HG03103 (cell line): ENCODE results near the gene ZGRF1.

Source experiments
- ATAC-seq: cut with Tn5 transposase; IDR thresholded peaks from one replicate; pipeline ENCODE4 v1.9.1; 2021; ENCODE audit warnings: low read depth; ENCODE audit not compliant: unreplicated experiment

ZGRF1 gene

DNA sequence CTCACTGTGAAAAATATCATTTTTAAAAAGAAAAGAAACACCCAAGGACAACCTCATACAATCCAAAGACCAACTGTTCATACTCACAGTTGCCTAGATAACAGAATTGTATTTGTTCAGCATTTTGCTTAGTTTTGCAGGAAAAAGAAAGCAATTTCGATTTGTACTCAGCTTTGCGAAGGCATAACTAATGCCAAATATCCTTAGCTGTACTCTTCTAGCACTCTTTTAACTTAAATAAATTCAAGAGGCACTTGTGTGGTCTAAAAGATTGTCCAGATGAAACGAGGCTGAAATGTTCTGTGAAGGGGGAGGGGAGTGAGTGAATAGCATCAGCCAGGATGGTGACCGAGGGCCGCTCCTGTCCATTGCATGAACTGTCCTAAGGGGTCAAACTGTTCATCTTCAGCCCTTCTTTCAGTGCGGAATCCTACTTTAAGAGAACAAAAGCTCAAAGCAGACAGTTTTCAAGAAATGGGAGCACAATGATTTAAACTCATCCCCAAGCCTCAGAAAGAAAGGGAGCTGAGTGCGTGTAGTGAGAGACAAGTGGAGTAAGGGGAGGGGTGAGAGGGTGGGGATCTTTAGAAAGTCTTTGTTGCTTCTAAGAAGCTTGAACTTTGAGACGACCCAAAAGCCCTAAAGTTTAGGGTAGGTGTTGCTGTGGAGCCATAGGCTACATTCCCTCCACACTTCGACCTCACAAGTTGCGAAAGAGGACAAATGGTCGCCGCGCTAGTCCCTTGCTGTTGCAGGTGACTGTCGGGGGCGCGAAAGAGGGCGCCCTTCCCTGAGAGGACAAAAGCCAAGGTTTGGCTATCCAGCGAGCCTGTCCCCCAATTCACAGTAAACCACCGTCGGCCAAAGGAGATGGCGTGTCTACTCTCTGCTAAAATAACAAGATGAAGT, 116.8 kb downstream of the ZGRF1 start:
- no peak for ATAC-seq

DNA sequence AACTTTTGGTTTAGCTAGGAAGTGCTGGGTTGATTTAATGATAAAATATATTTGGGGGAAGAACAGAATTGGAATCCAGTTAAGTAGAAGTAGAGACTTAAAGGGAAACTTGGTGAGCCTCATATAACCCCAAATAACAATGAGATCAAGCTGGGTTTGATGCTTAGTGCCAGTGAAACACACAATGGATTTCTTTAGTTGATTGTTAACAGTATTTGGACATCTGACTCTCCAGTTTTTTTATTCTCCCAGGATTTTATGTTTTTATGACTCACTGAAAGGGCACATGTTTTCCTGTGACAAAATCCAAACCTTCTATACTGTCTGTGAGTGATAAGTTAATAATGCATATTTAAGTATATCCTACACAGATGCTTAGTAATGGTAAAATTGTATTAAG, 118.0 kb downstream of the ZGRF1 start:
- ATAC-seq = no peak

DNA sequence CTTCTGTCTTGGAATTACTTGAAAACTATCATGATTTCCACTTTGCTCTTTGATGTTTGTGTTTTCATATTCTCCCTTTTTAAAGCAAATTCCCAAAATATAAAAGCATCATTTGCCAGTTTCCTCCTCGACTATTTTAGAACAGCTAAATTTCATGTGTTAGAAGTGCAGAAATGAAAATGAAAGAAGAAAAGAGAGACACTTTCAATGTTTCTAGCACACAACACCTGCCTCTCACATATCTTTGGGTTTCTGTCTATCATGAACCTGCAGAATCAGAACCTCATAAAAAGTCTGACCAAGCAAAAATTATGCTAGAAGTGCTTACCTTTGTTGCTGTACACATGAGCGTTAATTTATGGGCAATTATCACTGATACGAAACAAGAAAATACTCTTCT, 118.8 kb downstream of the ZGRF1 start:
- ATAC-seq = no peak

- ATAC-seq = peak; percentile 21
Observed at GRCh38 chr4:112517067-112517634, 119.6 kb downstream of the ZGRF1 start.

- ATAC-seq = peak; percentile 23
Observed at GRCh38 chr4:112516471-112517066, 120.1 kb downstream of the ZGRF1 start.

DNA sequence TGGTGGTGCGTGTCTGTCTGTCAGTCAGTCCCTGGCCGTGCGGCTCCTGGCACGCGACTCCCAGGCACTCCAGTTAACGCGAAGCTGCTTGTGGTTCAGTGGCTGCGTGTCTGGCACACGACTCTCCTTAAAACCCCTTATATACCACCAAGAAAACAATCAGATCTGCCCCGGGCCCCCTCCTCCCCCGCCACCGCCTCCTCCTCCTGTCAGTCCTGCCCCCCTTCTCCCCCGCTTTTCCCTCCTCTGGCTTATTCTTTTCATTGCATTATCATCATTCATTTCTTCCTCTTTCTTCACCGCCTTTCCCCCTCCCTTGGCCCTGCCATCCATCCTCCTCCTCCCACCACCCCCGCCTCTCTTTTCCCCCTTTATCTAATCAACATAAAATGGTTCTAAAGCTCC, 120.6 kb downstream of the ZGRF1 start, which contains the start of gene NEUROG2:
Gene NEUROG2, minus strand, starts transcription at position 115 of the 405 bp plus-strand sequence. CDS start 705 bp downstream, outside the sequence.
- ATAC-seq = no peak

GRCh38 chr4:112515198-112516065, 121.3 kb downstream of the ZGRF1 start:
- peak; percentile 28 for ATAC-seq

GRCh38 chr4:112514647-112515197, 122.0 kb downstream of the ZGRF1 start:
- ATAC-seq = peak; percentile 10

DNA sequence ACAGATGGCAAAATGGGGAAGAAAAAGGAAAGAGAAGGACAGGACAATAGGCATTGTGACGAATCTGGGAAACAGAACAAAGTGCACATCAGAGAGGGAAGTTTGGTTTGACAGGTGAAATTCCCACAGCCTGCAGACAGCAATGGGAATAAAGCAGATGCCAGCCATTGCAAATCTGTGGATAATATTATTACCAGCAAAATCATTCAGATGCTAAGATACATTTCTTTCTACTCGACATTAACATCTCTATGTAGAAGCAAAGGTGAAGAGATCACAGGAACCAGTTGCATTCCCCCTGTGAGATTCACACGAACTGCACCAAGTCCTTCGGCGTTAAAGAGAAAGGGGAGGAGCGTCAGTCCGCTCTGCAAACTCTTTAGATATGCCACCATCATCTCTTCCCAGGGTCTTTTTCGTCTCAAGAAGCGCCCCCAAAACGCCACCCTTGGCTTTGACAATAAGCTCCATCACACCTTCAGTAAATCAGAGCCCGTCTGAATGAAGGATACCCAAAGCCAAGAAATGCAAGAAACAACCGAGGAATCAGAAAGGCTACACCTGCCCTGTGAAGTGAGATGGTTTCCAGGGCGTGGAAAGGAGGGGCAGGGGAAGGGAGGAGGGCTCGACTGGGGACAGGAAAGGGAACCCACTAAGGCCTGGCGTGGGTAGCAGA, 122.6 kb downstream of the ZGRF1 start:
- peak; percentile 21 for ATAC-seq

DNA sequence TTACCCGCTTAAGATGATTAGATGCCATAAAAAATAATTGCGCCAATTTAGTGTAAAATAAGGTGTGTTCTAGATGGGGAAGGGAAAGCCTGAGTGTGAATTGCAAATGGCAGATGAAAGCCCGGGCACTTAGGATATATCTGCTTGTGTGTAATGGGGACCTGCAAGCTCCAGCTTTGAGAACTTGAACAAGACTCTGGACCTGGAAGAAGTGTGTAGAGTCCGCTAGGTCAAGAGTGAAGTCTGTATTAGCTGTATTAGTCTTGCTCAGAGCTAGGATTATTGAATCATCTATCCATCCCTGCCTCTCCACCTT, 124.9 kb downstream of the ZGRF1 start:
- no peak for ATAC-seq

DNA sequence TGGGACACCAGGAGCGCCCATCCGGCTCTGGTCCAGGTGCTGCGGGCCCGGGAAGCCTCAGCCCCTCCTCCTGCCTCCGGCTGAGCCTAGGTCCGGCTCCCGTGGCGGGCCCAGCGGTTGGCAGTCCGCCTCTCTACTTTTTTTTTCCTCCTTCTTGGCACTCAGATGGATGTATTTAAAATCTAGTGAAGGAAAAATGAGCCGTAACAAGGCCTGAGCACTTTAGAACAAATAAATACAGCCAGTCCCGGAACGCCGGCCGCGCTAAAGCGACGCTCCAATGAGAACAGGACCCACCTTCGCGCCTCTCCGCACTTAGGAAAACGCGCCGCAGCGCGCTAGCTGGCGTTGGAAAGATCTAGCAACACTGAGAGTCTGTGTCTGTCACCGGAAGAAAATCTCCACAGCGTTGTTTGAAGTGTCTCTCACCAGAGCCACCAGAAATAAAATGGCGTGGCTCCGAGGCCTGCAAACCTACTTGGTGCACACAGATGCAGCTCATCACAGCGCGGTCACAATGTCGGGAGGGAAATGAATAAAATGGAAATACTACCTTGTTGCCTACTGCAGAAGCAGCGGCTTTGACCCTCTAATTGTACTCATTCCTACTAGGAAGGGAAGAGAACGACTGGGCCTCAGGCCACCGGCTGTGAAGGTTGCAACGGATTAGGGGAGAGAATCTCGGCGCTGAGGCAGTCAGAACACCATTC, 125.5 kb downstream of the ZGRF1 start:
- ATAC-seq = no peak

GRCh38 chr4:112510291-112511092, 126.2 kb downstream of the ZGRF1 start:
- ATAC-seq = no peak

GRCh38 chr4:112509243-112510141, 127.2 kb downstream of the ZGRF1 start:
- no peak for ATAC-seq

DNA sequence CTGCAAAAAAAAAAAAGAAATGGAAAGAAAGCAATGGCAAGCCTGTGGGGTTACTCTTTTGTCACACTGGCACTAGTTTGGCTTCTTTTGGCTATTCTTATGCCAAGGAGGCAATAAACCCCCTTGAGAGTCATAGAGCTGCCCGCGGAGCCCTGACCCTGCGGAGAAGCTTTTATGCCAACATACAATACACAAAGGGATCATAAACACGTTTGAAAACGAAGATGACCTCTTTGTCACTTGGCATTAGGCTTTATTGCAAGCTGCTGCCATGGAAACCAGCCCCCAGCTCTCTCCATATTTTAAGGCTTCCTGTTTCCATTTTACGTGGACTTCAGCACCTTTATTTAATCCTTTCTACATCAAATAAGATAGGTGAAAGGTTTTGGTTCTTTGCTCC, 128.4 kb downstream of the ZGRF1 start:
- no peak for ATAC-seq

GRCh38 chr4:112504807-112505206, 131.9 kb downstream of the ZGRF1 start:
- no peak for ATAC-seq

GRCh38 chr4:112502871-112503270, 133.8 kb downstream of the ZGRF1 start:
- no peak for ATAC-seq

DNA sequence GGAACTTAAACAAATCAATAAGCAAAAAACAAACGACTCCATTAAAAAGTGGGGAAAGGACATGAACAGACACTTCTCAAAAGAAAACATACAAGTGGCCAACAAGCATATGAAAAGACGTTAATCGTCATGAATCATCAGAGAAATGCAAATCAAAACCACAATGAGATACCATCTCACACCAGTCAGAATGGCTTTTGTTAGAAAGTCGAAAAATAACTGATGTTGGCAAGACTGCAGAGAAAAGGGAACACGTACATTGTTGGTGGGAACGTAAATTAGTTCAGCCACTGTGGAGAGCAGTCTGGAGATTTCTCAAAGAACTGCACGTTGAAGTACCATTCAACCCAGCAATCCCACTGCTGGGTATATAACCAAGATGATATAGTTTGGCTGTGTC, 144.4 kb downstream of the ZGRF1 start:
- no peak for ATAC-seq
